HepG2 (cell line): ENCODE results near the gene OR6S1. TPM values are rescaled to one million over a fixed set of nuclear protein-coding genes. Genes with fewer than 3 reads are reported as not detected.

Source experiments
- AFF4 ChIP-seq: sonication (generic); formaldehyde crosslinking; IDR thresholded peaks from 2 replicates; pipeline ENCODE4 v1.4.0; 2020; ENCODE audit warnings: missing genetic modification reagents
- ATF1 ChIP-seq: IDR thresholded peaks from 2 replicates; pipeline ENCODE4 v1.6.1; 2016; ENCODE audit warnings: mild to moderate bottlenecking, control low read depth
- DNMT3B ChIP-seq: conservative IDR thresholded peaks from 2 replicates; pipeline ENCODE4 v1.6.1; 2016; ENCODE audit warnings: missing biosample characterization, control low read depth
- HNF4A ChIP-seq: sonication (generic); formaldehyde crosslinking; IDR thresholded peaks from 2 replicates; pipeline ENCODE4 v1.4.0; 2020; ENCODE audit warnings: missing genetic modification reagents
- JUND ChIP-seq: sonication (generic); formaldehyde crosslinking; IDR thresholded peaks from 2 replicates; pipeline ENCODE4 v1.8.0; 2022; ENCODE audit warnings: mild to moderate bottlenecking, missing genetic modification reagents
- MAFK ChIP-seq, 2 experiments: IDR thresholded peaks in 1 of 2; conservative IDR thresholded peaks in 1 of 2; 2 replicates each; pipeline ENCODE4 v1.6.1; 2011; ENCODE audit warnings: improper control_type of control experiment in 2 of 2, low read length in 2 of 2
- MAZ ChIP-seq, 2 experiments: sonication (generic) in 1 of 2; formaldehyde crosslinking in 1 of 2; IDR thresholded peaks; 2 replicates each; pipeline versions ENCODE4 v1.5.0 to v1.6.1; 2012 to 2020; ENCODE audit warnings: low read depth in 2 of 2, mild to moderate bottlenecking in 2 of 2, borderline replicate concordance in 1 of 2, improper control_type of control experiment in 1 of 2, low read length in 1 of 2, missing genetic modification reagents in 1 of 2, moderate library complexity in 1 of 2
- MZF1 ChIP-seq: sonication (generic); formaldehyde crosslinking; IDR thresholded peaks from 2 replicates; pipeline ENCODE4 v1.8.1; 2023; ENCODE audit warnings: mild to moderate bottlenecking, missing genetic modification reagents, borderline replicate concordance
- REL ChIP-seq: sonication (generic); formaldehyde crosslinking; conservative IDR thresholded peaks from 2 replicates; pipeline ENCODE4 v1.8.0; 2022; ENCODE audit warnings: mild to moderate bottlenecking, missing genetic modification reagents, moderate library complexity
- STAG1 ChIP-seq: sonication (generic); formaldehyde crosslinking; IDR thresholded peaks from 2 replicates; pipeline ENCODE4 v1.4.0; 2020; ENCODE audit warnings: missing genetic modification reagents
- ZBTB38 ChIP-seq: sonication (generic); formaldehyde crosslinking; IDR thresholded peaks from 2 replicates; pipeline ENCODE4 v1.5.1; 2020; ENCODE audit warnings: mild to moderate bottlenecking, missing genetic modification reagents
- ZC3H13 ChIP-seq: sonication (generic); formaldehyde crosslinking; IDR thresholded peaks from 2 replicates; pipeline ENCODE4 v1.8.1; 2023; ENCODE audit warnings: mild to moderate bottlenecking, missing genetic modification reagents, moderate library complexity
- ZNF10 ChIP-seq: sonication (generic); formaldehyde crosslinking; IDR thresholded peaks from 2 replicates; pipeline ENCODE4 v1.4.0; 2020; ENCODE audit warnings: mild to moderate bottlenecking, low read depth, missing genetic modification reagents, borderline replicate concordance
- ZNF350 ChIP-seq: sonication (generic); formaldehyde crosslinking; IDR thresholded peaks from 2 replicates; pipeline ENCODE4 v1.4.0; 2020; ENCODE audit warnings: mild to moderate bottlenecking, low read depth, missing genetic modification reagents, borderline replicate concordance
- ZNF605 ChIP-seq: sonication (generic); formaldehyde crosslinking; IDR thresholded peaks from 2 replicates; pipeline ENCODE4 v1.8.0; 2022; ENCODE audit warnings: mild to moderate bottlenecking, missing genetic modification reagents
- ZNF790 ChIP-seq: sonication (generic); formaldehyde crosslinking; IDR thresholded peaks from 2 replicates; pipeline ENCODE4 v1.8.0; 2022; ENCODE audit warnings: missing genetic modification reagents, mild to moderate bottlenecking, borderline replicate concordance
- polyA plus RNA-seq, 8 experiments: library from polyadenylated mRNA; depleted of rRNA in 3 of 8; stranded (reverse) in 7 of 8; unstranded in 1 of 8; fragments of >200 nt; fragmentation: Illumina TruSeq in 4 of 8; extraction: Trizol in 4 of 8; gene quantifications; 2 replicates each; pipeline versions ENCODE4 v1.2.1 to v1.2.3, GENCODE V29; 2011 to 2016; ENCODE audit warnings: low read depth in 4 of 8, missing spikeins in 1 of 8, mixed read lengths in 1 of 8; ENCODE audit not compliant: insufficient read depth in 1 of 8
- total RNA-seq, 5 experiments: library from RNA; depleted of rRNA; stranded (reverse); fragments of >200 nt; fragmentation: Illumina TruSeq; extraction: Trizol; gene quantifications; 2 replicates each; pipeline ENCODE4 v1.2.3, GENCODE V29; 2016; ENCODE audit warnings: low read depth in 1 of 5
- TF ChIP-seq, protein P1 (sequence below): sonication (generic); formaldehyde crosslinking; IDR thresholded peaks from 2 replicates; pipeline ENCODE4 v1.5.0; 2020; ENCODE audit warnings: mild to moderate bottlenecking, missing genetic modification reagents
- TF ChIP-seq, protein P2 (sequence below): IDR thresholded peaks from 2 replicates; pipeline ENCODE4 v1.6.1; 2016; ENCODE audit warnings: missing genetic modification reagents, missing compliant biosample characterization

The OR6S1 gene
- total and polyA plus RNA-seq, 2 of the 13 experiments (the other 11 are each of a cell fraction or from before 2014, with no cell fraction given), result 0.09 TPM; not detected in 1

GRCh38 chr14:20687362-20688166 is 46.1 kb upstream of the OR6S1 start (continued):
- TF ChIP-seq ZNF790 (no peak), DNMT3B (CRISPR knock-in tag) (no peak), ZNF605 (CRISPR knock-in tag) (0 out of 2 replicates have a peak, but pooled peaks have one; percentile 50), REL (CRISPR knock-in tag) (0 out of 2 replicates have a peak, but pooled peaks have one; percentile 43), MZF1 (CRISPR knock-in tag) (no peak), STAG1 (no peak), ZBTB38 (CRISPR knock-in tag) (0 out of 2 replicates have a peak, but pooled peaks have one; percentile 25), ATF1 (CRISPR knock-in tag) (peak; percentile 67; the same call in 1 of the 2 replicates), ZNF10 (CRISPR knock-in tag) (no peak), ZNF350 (CRISPR knock-in tag) (no peak), JUND (CRISPR knock-in tag) (no peak), ZC3H13 (CRISPR knock-in tag) (no peak), MAZ (IDR thresholded peaks at IDR 0.05; ENCODE audit: borderline replicate concordance, low read depth, low read length) (no peak), MAZ (CRISPR knock-in tag; IDR thresholded peaks at IDR 0.05; ENCODE audit: low read depth) (peak; percentile 52; the same call in 1 of the 2 replicates), HNF4A (CRISPR knock-in tag) (peak; percentile 89), MAFK (conservative IDR thresholded peaks at IDR 0.05 in 1 of 2, IDR thresholded peaks at IDR 0.05 in 1 of 2; ENCODE audit: low read length in 2 of 2) (0 out of 4 replicates have a peak, but pooled peaks of 1 of the 2 experiments have one; percentile 1), AFF4 (peak; percentile 93)
- TF ChIP-seq, protein P1, sequence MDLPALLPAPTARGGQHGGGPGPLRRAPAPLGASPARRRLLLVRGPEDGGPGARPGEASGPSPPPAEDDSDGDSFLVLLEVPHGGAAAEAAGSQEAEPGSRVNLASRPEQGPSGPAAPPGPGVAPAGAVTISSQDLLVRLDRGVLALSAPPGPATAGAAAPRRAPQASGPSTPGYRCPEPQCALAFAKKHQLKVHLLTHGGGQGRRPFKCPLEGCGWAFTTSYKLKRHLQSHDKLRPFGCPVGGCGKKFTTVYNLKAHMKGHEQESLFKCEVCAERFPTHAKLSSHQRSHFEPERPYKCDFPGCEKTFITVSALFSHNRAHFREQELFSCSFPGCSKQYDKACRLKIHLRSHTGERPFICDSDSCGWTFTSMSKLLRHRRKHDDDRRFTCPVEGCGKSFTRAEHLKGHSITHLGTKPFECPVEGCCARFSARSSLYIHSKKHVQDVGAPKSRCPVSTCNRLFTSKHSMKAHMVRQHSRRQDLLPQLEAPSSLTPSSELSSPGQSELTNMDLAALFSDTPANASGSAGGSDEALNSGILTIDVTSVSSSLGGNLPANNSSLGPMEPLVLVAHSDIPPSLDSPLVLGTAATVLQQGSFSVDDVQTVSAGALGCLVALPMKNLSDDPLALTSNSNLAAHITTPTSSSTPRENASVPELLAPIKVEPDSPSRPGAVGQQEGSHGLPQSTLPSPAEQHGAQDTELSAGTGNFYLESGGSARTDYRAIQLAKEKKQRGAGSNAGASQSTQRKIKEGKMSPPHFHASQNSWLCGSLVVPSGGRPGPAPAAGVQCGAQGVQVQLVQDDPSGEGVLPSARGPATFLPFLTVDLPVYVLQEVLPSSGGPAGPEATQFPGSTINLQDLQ (CRISPR knock-in tag), result no peak
- TF ChIP-seq, protein P2, sequence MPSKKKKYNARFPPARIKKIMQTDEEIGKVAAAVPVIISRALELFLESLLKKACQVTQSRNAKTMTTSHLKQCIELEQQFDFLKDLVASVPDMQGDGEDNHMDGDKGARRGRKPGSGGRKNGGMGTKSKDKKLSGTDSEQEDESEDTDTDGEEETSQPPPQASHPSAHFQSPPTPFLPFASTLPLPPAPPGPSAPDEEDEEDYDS, result peak; percentile 71
